HG03045 (cell line): ENCODE results near the gene BAHCC1.

ENCODE experiments used
- ATAC-seq: cut with Tn5 transposase; IDR thresholded peaks from one replicate; pipeline ENCODE4 v1.9.1; 2021; ENCODE audit warnings: mild to moderate bottlenecking, moderate library complexity; ENCODE audit not compliant: unreplicated experiment

The BAHCC1 gene

GRCh38 chr17:81385320-81386111, 9.7 kb upstream of the BAHCC1 start:
- no peak for ATAC-seq

GRCh38 chr17:81386141-81386645, 9.1 kb upstream of the BAHCC1 start:
- ATAC-seq, result no peak

GRCh38 chr17:81386646-81387099, 8.6 kb upstream of the BAHCC1 start:
- ATAC-seq, result no peak

GRCh38 chr17:81387100-81388090, 7.9 kb upstream of the BAHCC1 start:
- ATAC-seq, result no peak

GRCh38 chr17:81388091-81388611, 7.1 kb upstream of the BAHCC1 start:
- ATAC-seq, result no peak

- no peak for ATAC-seq
Measured at GRCh38 chr17:81388612-81389367, 6.5 kb upstream of the BAHCC1 start.

- ATAC-seq, result no peak
Measured at GRCh38 chr17:81389585-81389984, 5.7 kb upstream of the BAHCC1 start.

GRCh38 chr17:81390029-81390872, 5.0 kb upstream of the BAHCC1 start:
- no peak for ATAC-seq

GRCh38 chr17:81390873-81391255, 4.4 kb upstream of the BAHCC1 start:
- ATAC-seq, result no peak

GRCh38 chr17:81391293-81391935, 3.8 kb upstream of the BAHCC1 start:
- ATAC-seq, result no peak

- ATAC-seq, result no peak
Measured at GRCh38 chr17:81391936-81392908, 3.0 kb upstream of the BAHCC1 start.

GRCh38 chr17:81392909-81393654, 2.2 kb upstream of the BAHCC1 start:
- ATAC-seq, result no peak

GRCh38 chr17:81393684-81394376, 1.4 kb upstream of the BAHCC1 start:
- no peak for ATAC-seq

GRCh38 chr17:81394377-81394920, 808 bp upstream of the BAHCC1 start:
- ATAC-seq, result no peak

- ATAC-seq, result no peak
Measured at GRCh38 chr17:81395600-81396277, 482 bp downstream of the BAHCC1 start.

- ATAC-seq, result no peak
Measured at GRCh38 chr17:81396278-81396721, 1.0 kb downstream of the BAHCC1 start.
